ENCODE measurements around the gene GBP3.
A peak's percentile ranks its signal among the peaks of the same experiment; 100 is the strongest.
"Not testable (repeated sequence)": the region's sequence is repeated elsewhere in the genome, so short reads cannot be mapped to it uniquely, and the experiment has no call there.

Gene GBP3

DNA sequence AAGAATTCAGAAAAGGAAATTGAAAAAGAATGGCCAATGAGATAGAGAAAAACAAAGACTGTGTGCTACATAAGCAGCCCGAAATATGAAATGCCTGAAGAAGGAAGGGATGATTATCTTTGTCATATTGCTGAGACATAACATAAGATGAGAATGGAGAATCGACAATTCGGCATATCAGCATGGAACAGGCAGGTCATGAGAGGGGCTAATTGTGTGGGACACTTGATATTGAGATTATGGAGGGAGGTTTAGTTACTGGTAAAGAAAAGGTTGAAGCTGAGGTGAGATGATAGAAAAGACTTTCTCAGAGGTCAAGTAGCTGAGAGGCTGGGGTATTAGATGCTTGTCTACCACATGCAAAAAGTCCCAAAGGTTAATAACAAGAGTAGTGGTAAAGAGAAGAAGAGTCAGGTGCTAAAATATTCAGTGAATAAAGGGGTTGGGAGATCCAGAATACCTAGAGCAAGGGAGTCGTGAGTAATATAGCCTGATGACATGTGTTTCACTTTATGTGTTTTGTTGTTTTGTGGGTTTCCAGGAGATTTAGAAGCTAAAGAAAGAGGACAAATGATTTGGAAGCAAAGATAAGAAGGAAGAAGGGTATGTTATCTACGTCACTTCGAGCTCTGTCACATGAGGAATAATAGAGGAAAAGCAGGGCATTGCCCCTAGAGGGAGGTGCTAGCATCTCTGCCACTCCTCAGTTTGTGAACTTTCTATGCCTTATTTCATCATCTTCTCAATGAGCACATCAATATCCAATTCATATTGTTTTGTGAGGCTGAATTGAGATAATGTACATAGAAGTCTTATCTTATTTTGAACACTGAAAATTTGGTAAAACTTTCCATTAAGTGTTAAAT is 23.9 kb upstream of the GBP3 start:
- TF ChIP-seq, protein P1, sequence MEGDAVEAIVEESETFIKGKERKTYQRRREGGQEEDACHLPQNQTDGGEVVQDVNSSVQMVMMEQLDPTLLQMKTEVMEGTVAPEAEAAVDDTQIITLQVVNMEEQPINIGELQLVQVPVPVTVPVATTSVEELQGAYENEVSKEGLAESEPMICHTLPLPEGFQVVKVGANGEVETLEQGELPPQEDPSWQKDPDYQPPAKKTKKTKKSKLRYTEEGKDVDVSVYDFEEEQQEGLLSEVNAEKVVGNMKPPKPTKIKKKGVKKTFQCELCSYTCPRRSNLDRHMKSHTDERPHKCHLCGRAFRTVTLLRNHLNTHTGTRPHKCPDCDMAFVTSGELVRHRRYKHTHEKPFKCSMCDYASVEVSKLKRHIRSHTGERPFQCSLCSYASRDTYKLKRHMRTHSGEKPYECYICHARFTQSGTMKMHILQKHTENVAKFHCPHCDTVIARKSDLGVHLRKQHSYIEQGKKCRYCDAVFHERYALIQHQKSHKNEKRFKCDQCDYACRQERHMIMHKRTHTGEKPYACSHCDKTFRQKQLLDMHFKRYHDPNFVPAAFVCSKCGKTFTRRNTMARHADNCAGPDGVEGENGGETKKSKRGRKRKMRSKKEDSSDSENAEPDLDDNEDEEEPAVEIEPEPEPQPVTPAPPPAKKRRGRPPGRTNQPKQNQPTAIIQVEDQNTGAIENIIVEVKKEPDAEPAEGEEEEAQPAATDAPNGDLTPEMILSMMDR (conservative IDR thresholded peaks at IDR 0.05; ENCODE audit: low read depth, low read length) = peak; percentile 8
- not testable (repeated sequence) for H3K4me3 ChIP-seq (ENCODE audit: low read depth, low read length)
- DNase-seq (ENCODE audit: low read depth) = peak; percentile 14

DNA sequence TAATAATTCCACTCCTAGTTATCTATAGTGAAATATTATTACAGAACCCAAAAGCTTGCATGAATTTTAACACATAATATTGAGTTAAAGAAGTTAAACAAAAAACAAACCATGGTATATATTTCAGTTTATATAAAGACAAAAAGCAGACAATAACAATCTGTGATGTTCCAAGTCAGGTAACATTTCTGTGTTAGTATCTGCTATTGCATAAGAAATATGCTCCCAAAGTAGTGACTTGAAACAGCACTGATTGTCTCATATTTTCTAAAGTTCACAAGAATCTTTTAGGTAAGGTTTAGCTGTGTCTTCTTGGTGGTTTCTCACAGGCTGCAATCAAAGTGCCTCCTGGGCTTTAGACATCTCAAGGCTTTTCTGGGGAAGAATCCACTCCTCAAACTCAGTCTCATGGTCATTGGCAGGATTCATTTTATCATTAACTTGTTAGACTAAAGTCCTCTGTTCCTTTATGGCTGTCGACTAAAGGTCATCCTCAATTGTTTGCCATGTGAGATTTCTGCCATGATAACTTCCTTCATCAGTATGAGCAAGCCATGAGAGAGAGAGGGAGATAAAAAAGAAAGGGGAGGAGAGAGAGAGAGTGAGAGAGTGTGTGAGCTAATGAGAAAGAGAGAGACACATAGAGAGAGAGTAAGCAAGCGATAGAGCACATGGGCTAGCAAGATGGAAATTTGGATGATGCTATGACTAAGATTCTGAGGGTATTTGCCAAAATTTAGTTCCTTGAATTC is 22.5 kb upstream of the GBP3 start:
- no peak overlapping the region for H3K4me3 ChIP-seq (ENCODE audit: low read depth, low read length)
- DNase-seq (ENCODE audit: low read depth) = no peak
- TF ChIP-seq, protein P1 (conservative IDR thresholded peaks at IDR 0.05; ENCODE audit: low read depth, low read length) = no peak

DNA sequence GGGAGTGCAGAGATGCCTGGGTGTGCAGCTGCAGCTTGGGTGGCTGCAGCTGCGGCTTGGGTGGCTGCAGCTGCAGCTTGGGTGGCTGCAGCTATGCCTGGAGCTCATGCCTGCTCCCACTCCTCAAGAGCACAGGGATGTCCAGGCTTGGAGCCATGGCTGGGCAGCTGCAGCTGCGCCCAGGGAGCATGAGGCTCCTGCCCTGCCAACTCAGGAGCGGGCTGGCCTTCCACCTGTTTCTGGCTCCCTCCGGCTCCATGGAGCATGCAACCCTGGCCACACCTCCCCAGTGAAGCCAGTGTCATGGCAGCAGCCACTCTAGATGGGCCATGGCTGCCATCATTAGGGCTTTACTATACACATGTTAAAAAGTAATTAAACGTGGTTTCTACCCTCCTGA is 21.3 kb upstream of the GBP3 start:
- no peak overlapping the region for H3K4me3 ChIP-seq (ENCODE audit: low read depth, low read length)
- DNase-seq (ENCODE audit: low read depth) = no peak
- TF ChIP-seq, protein P1 (conservative IDR thresholded peaks at IDR 0.05; ENCODE audit: low read depth, low read length) = no peak

DNA sequence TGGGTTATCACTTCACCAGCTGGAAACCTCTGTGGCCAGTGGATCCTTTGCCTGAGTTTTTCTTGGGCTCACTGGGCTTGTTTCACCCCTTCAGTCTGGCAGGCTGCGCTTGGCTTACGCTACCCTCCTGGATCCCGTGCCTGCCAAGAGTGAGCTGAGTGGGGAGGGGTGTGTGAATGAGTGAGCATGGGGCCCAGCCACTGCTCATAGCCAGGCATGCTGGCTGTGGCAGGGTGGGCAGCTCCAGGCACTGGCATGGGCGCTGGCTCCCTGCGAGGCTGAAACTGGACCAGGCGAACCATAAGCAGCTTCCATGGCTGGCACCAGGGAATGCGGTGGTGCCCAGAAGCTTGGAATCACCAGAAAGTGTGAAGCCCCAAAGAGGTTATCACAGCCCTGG is 19.8 kb upstream of the GBP3 start:
- no peak overlapping the region for H3K4me3 ChIP-seq (ENCODE audit: low read depth, low read length)
- DNase-seq (ENCODE audit: low read depth) = no peak
- TF ChIP-seq, protein P1 (conservative IDR thresholded peaks at IDR 0.05; ENCODE audit: low read depth, low read length) = no peak

DNA sequence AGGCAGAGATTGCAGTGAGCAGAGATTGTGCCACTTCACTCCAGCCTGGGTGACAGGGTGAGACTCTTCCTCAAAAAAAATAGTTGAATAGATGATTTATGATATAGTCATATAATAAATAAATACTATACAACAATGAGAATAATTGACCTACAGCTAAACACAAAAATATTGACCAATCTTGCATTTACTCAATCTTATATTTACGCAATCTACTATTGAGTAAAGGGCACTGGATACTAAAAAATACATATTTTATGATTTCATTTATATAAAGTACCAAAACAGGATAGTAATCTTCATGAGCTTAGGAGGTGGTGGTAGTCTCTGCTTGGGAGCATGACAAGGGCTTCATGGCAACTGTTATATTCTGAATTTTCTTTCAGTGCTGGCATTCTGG is 19.1 kb upstream of the GBP3 start:
- TF ChIP-seq, protein P1 (conservative IDR thresholded peaks at IDR 0.05; ENCODE audit: low read depth, low read length) = no peak
- no peak overlapping the region for H3K4me3 ChIP-seq (ENCODE audit: low read depth, low read length)
- no peak for DNase-seq (ENCODE audit: low read depth)

DNA sequence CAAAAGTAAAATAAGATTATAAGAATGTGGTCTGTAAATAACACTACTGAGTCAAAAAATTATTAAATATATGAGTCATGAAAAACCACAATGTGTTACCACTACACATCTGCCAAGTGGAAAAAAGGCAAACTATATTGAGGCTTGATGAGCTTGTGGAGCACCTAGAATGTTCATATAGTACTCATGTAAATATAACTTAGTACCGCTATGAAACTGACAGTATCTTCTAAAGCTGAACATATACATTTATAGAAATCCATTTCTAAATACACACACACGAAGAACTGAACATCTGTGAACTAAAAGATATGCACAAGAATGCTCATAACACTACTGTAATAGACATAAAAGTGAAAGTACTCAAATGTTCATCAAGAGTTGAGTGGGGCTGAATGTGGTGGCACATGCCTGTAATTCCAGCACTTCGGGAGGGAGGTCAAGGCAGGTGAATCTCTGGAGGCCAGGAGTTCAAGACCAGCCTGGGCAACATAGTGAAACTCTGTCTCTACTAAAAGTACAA is 18.5 kb upstream of the GBP3 start:
- peak; percentile 87 for DNase-seq (ENCODE audit: low read depth)
- TF ChIP-seq, protein P1 (conservative IDR thresholded peaks at IDR 0.05; ENCODE audit: low read depth, low read length) = no peak
- H3K4me3 ChIP-seq (ENCODE audit: low read depth, low read length) = peak overlapping the region; percentile 10

All from choroid plexus epithelial cell (primary cell).